Measurements from ENCODE around the gene OR5AC2.

OR5AC2 gene

DNA sequence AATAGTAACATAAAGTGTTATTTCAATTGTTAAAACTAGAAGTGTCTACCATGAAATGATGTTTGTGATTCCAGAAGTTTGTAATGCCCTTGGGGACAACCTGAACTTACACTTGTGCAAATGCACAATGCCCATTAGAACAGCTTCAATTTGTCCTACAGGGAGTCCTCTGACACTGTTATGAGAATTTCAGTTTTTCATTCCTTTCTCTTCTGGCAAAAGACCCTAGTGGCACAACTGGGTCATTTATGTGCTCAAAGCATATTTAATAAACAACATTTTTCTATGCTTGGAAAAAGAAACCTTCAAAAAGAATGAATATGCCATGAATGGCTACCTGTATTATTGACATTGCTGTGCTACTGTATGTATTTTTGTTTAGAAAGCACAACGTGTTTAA, 43.4 kb downstream of the OR5AC2 start, which contains the start of gene OR5H1:
TSS of gene OR5H1 (plus strand) at position 301 of the 400 bp plus-strand sequence. CDS start 1,977 bp downstream, outside the sequence.
- no peak within 1 kb of the TSS for H3K4me3 ChIP-seq (ENCODE audit: low read length)
- DNase-seq (ENCODE audit: low read depth, low spot score) = no peak

DNA sequence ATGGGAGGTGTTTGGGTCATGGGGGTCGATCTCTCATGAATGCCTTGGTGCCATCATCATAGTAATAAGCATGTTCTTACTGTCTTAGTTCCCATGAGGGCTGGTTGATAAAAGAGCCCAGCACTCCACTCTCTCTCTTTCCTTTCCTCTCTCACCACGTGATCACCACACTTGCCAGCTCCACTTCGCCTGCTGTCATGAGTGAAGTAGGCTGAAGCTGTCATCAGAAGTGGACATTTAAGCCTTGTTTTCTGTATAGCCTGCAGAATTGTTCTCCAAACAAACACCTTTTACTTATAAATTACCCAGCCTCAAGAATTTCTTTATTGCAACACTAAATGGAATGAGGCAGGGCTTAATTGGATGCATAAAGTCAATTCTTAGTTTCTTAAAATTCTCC, 49.7 kb downstream of the OR5AC2 start:
- no peak overlapping the region for H3K4me3 ChIP-seq (ENCODE audit: low read length)
- no peak for DNase-seq (ENCODE audit: low read depth, low spot score)

Data from Jurkat, Clone E6-1 (cell line).